NCI-H748 (cell line): Measurements from ENCODE around the gene FEM1C.

Experiments used
- DNase-seq: peaks from one replicate; lab custom pipeline; 2025; ENCODE audit not compliant: unreplicated experiment; lab: John Stamatoyannopoulos, UW

Gene FEM1C

GRCh38 chr5:115522832-115523403 lies 21.7 kb downstream of the FEM1C start:
- no peak for DNase-seq

- DNase-seq, result no peak
These were observed 24.4 kb downstream of the FEM1C start for GRCh38 chr5:115520191-115520590.

GRCh38 chr5:115516372-115516771 lies 28.2 kb downstream of the FEM1C start:
- no peak for DNase-seq

GRCh38 chr5:115514220-115514619 lies 30.4 kb downstream of the FEM1C start:
- no peak for DNase-seq

GRCh38 chr5:115511632-115512031 lies 32.9 kb downstream of the FEM1C start:
- DNase-seq, result no peak

GRCh38 chr5:115510145-115510645 lies 34.4 kb downstream of the FEM1C start:
- no peak for DNase-seq

GRCh38 chr5:115509547-115509946 lies 35.0 kb downstream of the FEM1C start:
- no peak for DNase-seq

GRCh38 chr5:115507681-115508080 lies 36.9 kb downstream of the FEM1C start:
- no peak for DNase-seq

GRCh38 chr5:115503420-115503819 lies 41.2 kb downstream of the FEM1C start:
- no peak for DNase-seq

- DNase-seq, result no peak
These were observed 42.9 kb downstream of the FEM1C start for GRCh38 chr5:115501464-115502210.

GRCh38 chr5:115500225-115500624 lies 44.4 kb downstream of the FEM1C start:
- DNase-seq, result no peak

- DNase-seq, result no peak
These were observed 47.5 kb downstream of the FEM1C start for GRCh38 chr5:115496936-115497576.

GRCh38 chr5:115494570-115495289 lies 49.8 kb downstream of the FEM1C start:
- no peak for DNase-seq

- DNase-seq, result no peak
These were observed 54.0 kb downstream of the FEM1C start for GRCh38 chr5:115490596-115490995.

GRCh38 chr5:115489733-115490132 lies 54.8 kb downstream of the FEM1C start:
- no peak for DNase-seq

- DNase-seq, result no peak
These were observed 56.8 kb downstream of the FEM1C start for GRCh38 chr5:115487756-115488155.

GRCh38 chr5:115487168-115487567 lies 57.4 kb downstream of the FEM1C start:
- DNase-seq, result no peak

- DNase-seq, result no peak
These were observed 57.8 kb downstream of the FEM1C start for GRCh38 chr5:115486728-115487127.

GRCh38 chr5:115484368-115484767 lies 60.2 kb downstream of the FEM1C start:
- DNase-seq, result no peak

GRCh38 chr5:115480900-115481299 lies 63.7 kb downstream of the FEM1C start:
- DNase-seq, result no peak

GRCh38 chr5:115480271-115480670 lies 64.3 kb downstream of the FEM1C start:
- no peak for DNase-seq
